Prostate gland (tissue), 2 donors: ENCODE results near the gene DGKB. TPM values are rescaled to one million over a fixed set of nuclear protein-coding genes. Genes with fewer than 3 reads are reported as not detected.

Experiments
- DNase-seq: peaks from one replicate; pipeline ENCODE4 v3.0.0-alpha.2; 2019; ENCODE audit warnings: low spot score
- H3K27ac ChIP-seq, 2 donors: fragments of 200-600 bp; sonication (generic); 2 replicates each; pipeline ENCODE4 v1.5.1; 2017 to 2019
- H3K27me3 ChIP-seq: fragments of 200-600 bp; sonication (generic); replicated peaks from 2 replicates; pipeline ENCODE4 v1.5.1; 2019; ENCODE audit not compliant: insufficient read depth
- H3K36me3 ChIP-seq, 2 donors: fragments of 200-600 bp; sonication (generic); 1 replicate in 1 of 2; 2 replicates in 1 of 2; pipeline versions ENCODE4 v1.5.1 to v1.8.1; 2017 to 2019
- H3K4me1 ChIP-seq: fragments of 200-600 bp; sonication (generic); replicated peaks from 2 replicates; pipeline ENCODE4 v1.5.1; 2019
- H3K4me3 ChIP-seq, 2 donors: fragments of 200-600 bp; sonication (generic); 2 replicates each; pipeline ENCODE4 v1.5.1; 2017 to 2019
- H3K9me3 ChIP-seq: fragments of 200-600 bp; sonication (generic); 2 replicates; pipeline ENCODE4 v1.5.1; 2017
- POLR2A ChIP-seq: fragments of 450-650 bp; IDR thresholded peaks from one replicate; pipeline ENCODE4 v1.6.1; 2016; ENCODE audit warnings: antibody characterized with exemption, mild to moderate bottlenecking
- POLR2AphosphoS5 ChIP-seq: sonication (generic); formaldehyde crosslinking; IDR thresholded peaks from one replicate; pipeline ENCODE4 v1.6.1; 2017; ENCODE audit warnings: antibody characterized with exemption
- WGBS: methylation state at CpG from one replicate; pipeline ENCODE4 v1.1.5; 2018; 5-methylcytosine and 5-hydroxymethylcytosine counted together
- intact Hi-C: fragments of 100-400 bp; cut with DNase I; formaldehyde crosslinking; loops from one replicate; pipeline ENCODE4 v1.14.2; 2022
- total RNA-seq, 2 donors: library from RNA; depleted of rRNA; stranded (reverse); fragments of >200 nt; gene quantifications; one replicate each; pipeline ENCODE4 v1.1.0, GENCODE V29; 2016
- TF ChIP-seq, protein P1 (sequence below), 4 experiments: fragments of 200-600 bp in 2 of 4; fragments of 450-650 bp in 2 of 4; sonication (generic) in 2 of 4; IDR thresholded peaks; 1 replicate in 3 of 4; 2 replicates in 1 of 4; pipeline ENCODE4 v1.5.1; 2016 to 2019; ENCODE audit warnings: antibody characterized with exemption in 4 of 4, mild to moderate bottlenecking in 2 of 4, moderate library complexity in 2 of 4

Gene DGKB
- total RNA-seq, 2 donors from 2014 or later = 0.45 TPM; not detected in 1

- intact Hi-C loops = no loop called here
- TF ChIP-seq, protein P1, sequence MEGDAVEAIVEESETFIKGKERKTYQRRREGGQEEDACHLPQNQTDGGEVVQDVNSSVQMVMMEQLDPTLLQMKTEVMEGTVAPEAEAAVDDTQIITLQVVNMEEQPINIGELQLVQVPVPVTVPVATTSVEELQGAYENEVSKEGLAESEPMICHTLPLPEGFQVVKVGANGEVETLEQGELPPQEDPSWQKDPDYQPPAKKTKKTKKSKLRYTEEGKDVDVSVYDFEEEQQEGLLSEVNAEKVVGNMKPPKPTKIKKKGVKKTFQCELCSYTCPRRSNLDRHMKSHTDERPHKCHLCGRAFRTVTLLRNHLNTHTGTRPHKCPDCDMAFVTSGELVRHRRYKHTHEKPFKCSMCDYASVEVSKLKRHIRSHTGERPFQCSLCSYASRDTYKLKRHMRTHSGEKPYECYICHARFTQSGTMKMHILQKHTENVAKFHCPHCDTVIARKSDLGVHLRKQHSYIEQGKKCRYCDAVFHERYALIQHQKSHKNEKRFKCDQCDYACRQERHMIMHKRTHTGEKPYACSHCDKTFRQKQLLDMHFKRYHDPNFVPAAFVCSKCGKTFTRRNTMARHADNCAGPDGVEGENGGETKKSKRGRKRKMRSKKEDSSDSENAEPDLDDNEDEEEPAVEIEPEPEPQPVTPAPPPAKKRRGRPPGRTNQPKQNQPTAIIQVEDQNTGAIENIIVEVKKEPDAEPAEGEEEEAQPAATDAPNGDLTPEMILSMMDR (IDR thresholded peaks at IDR 0.05) = no peak
- no peak for TF ChIP-seq POLR2A
- no peak for TF ChIP-seq POLR2AphosphoS5
- H3K9me3 ChIP-seq = no peaks in the 10 kb centered on the region
- H3K27me3 ChIP-seq = no peaks in the 10 kb centered on the region
- no peak overlapping the region for H3K27ac ChIP-seq
- no peak for DNase-seq
- WGBS = 66% methylated on average over 2 of the region's 2 CpGs
- no peaks in the 10 kb centered on the region for H3K4me1 ChIP-seq
- H3K36me3 ChIP-seq = no peaks in the 10 kb centered on the region
- H3K4me3 ChIP-seq = no peak overlapping the region
Measured at GRCh38 chr7:14403587-14403986, 499.0 kb downstream of the DGKB start.

DNA sequence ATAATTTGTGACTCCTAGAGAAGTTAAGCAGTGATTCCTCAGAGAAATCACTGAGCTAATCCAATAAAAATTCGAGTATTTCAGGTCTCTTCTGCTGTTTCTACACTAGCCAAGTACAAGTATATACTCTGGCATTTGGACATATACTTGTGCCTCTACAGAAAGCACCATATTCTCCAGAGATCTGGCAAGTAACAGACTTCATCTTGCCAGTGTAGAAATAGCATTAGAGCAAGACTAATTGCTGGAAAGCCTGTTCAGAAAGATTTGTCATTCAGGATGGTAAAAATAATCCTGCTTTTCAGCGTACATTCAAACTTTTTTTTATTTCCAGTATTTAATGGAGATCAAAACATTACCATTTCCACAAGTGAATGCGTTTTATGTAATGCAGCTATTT, 502.3 kb downstream of the DGKB start:
- Histone ChIP-seq H3K4me3 (no peak overlapping the region), H3K9me3 (no peaks in the 10 kb centered on the region), H3K36me3 (no peaks in the 10 kb centered on the region), H3K27ac (no peak overlapping the region), H3K4me1 (no peaks in the 10 kb centered on the region), H3K27me3 (no peaks in the 10 kb centered on the region)
- TF ChIP-seq POLR2AphosphoS5 (no peak), POLR2A (no peak)
- TF ChIP-seq, protein P1 (IDR thresholded peaks at IDR 0.05) = no peak
- 53% methylated on average over 3 of the region's 3 CpGs for WGBS
- intact Hi-C loops = no loop called here
- no peak for DNase-seq

GRCh38 chr7:14398526-14398925, 504.0 kb downstream of the DGKB start:
- H3K27me3 ChIP-seq = no peaks in the 10 kb centered on the region
- H3K4me3 ChIP-seq = no peak overlapping the region
- DNase-seq = no peak
- no peaks in the 10 kb centered on the region for H3K4me1 ChIP-seq
- TF ChIP-seq, protein P1 (IDR thresholded peaks at IDR 0.05) = no peak
- no peak for TF ChIP-seq POLR2A
- no peak for TF ChIP-seq POLR2AphosphoS5
- no peaks in the 10 kb centered on the region for H3K36me3 ChIP-seq
- H3K9me3 ChIP-seq = no peaks in the 10 kb centered on the region
- H3K27ac ChIP-seq = no peak overlapping the region
- intact Hi-C loops = no loop called here

- H3K4me1 ChIP-seq = no peaks in the 10 kb centered on the region
- DNase-seq = no peak
- H3K27ac ChIP-seq = no peak overlapping the region
- H3K4me3 ChIP-seq = no peak overlapping the region
- H3K36me3 ChIP-seq = no peaks in the 10 kb centered on the region
- H3K9me3 ChIP-seq = no peaks in the 10 kb centered on the region
- intact Hi-C loops = no loop called here
- TF ChIP-seq POLR2AphosphoS5 (no peak), POLR2A (no peak)
- TF ChIP-seq, protein P1 (IDR thresholded peaks at IDR 0.05) = no peak
- H3K27me3 ChIP-seq = no peaks in the 10 kb centered on the region
Measured at GRCh38 chr7:14395860-14396259, 506.7 kb downstream of the DGKB start.

DNA sequence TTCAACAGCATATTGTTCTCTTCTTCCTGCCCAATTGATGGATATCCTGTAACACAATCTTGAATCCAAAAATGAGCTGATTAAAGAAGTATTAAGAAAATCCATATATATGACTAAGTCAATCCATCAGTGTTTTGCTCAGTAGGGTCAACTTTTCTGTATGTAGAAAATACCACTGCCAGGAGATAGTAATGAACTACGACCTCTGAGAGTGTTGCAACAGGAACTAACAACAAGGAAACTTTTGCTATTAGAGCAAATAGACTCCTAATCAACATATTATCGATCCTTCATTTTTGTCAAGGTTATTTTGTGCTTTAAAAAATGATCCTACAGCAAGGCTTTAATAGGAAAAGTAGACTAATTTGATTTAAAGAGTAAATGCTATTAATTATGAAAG, 507.8 kb downstream of the DGKB start:
- H3K27me3 ChIP-seq = no peaks in the 10 kb centered on the region
- intact Hi-C loops = no loop called here
- DNase-seq = no peak
- H3K4me3 ChIP-seq = no peak overlapping the region
- TF ChIP-seq, protein P1 (IDR thresholded peaks at IDR 0.05) = no peak
- TF ChIP-seq POLR2A (no peak), POLR2AphosphoS5 (no peak)
- 91% methylated on average over 2 of the region's 2 CpGs for WGBS
- H3K4me1 ChIP-seq = no peaks in the 10 kb centered on the region
- no peak overlapping the region for H3K27ac ChIP-seq
- no peaks in the 10 kb centered on the region for H3K36me3 ChIP-seq
- H3K9me3 ChIP-seq = no peaks in the 10 kb centered on the region
